Osteoblast (primary cell): Measurements from ENCODE around the gene HK2. TPM values are rescaled to one million over a fixed set of nuclear protein-coding genes. Genes with fewer than 3 reads are reported as not detected.

ENCODE experiments used
- DNase-seq: peaks from one replicate; pipeline ENCODE4 v3.0.0; 2011; ENCODE audit warnings: low spot score, mixed read lengths; ENCODE audit not compliant: insufficient read length; ENCODE audit errors: missing footprints
- H2AFZ ChIP-seq: 2 replicates; pipeline ENCODE4 v1.6.0; 2011; ENCODE audit warnings: mild to moderate bottlenecking, low read length
- H3K27ac ChIP-seq: 2 replicates; pipeline ENCODE4 v1.5.1; 2011; ENCODE audit warnings: mild to moderate bottlenecking, low read depth, low read length, moderate library complexity
- H3K27me3 ChIP-seq: 2 replicates; pipeline ENCODE4 v1.6.0; 2012; ENCODE audit warnings: mild to moderate bottlenecking, control low read depth, inconsistent platforms, low read length, moderate library complexity; ENCODE audit not compliant: insufficient read depth
- H3K36me3 ChIP-seq: 2 replicates; pipeline ENCODE4 v1.5.1; 2011; ENCODE audit warnings: mild to moderate bottlenecking, low read length, control low read depth, moderate library complexity; ENCODE audit not compliant: insufficient read depth
- H3K4me1 ChIP-seq: 2 replicates; pipeline ENCODE4 v1.5.1; 2011; ENCODE audit warnings: mild to moderate bottlenecking, low read length, control low read depth, moderate library complexity; ENCODE audit not compliant: insufficient read depth
- H3K4me2 ChIP-seq: 2 replicates; pipeline ENCODE4 v1.6.0; 2011; ENCODE audit warnings: mild to moderate bottlenecking, low read length; ENCODE audit not compliant: insufficient read depth
- H3K4me3 ChIP-seq: fragments of 200-600 bp; sonication (generic); 3 replicates; pipeline ENCODE4 v1.5.1; 2012; ENCODE audit warnings: mild to moderate bottlenecking, low read length, inconsistent platforms; ENCODE audit not compliant: insufficient read depth
- H3K79me2 ChIP-seq: 2 replicates; pipeline ENCODE4 v1.6.0; 2012; ENCODE audit warnings: mild to moderate bottlenecking, low read length, control low read depth, inconsistent platforms; ENCODE audit not compliant: insufficient read depth
- H3K9me3 ChIP-seq: 2 replicates; pipeline ENCODE4 v1.5.1; 2011; ENCODE audit warnings: low read depth, low read length, control low read depth
- H4K20me1 ChIP-seq: 2 replicates; pipeline ENCODE4 v1.6.0; 2012; ENCODE audit warnings: mild to moderate bottlenecking, low read length, control low read depth; ENCODE audit not compliant: insufficient read depth
- CTCF ChIP-seq: IDR thresholded peaks from 2 replicates; pipeline ENCODE4 v1.5.1; 2011; ENCODE audit warnings: mild to moderate bottlenecking, low read depth, low read length, moderate library complexity; ENCODE audit errors: extremely low read depth
- total RNA-seq: library from RNA; depleted of rRNA; stranded (reverse); fragments of >200 nt; gene quantifications from 2 replicates; pipeline ENCODE4 v1.2.3, GENCODE V29; 2012

HK2 gene
- total RNA-seq, 1 donor, result 76.4 TPM

DNA sequence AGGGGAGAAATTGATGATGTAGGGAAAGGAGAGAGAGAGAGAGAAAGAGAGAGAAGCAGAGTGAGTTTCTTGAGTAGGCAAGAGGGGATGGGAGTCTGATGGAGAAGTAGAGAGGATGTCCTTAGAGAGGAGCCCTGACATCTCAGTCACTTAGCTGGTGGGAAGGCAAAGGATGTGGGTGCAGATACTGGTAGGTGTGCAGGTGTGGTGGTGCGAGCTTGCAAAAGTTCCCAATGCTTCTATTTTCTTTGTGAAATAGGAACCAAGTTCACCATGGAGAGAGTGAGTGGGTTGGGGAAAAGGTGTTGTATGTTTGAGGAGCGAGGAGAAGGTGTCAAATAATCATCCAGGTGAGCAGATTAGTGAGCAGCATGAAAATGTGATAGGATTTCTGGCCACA lies 98.0 kb downstream of the HK2 start:
- Histone ChIP-seq H3K4me2 (no peak overlapping the region), H3K4me3 (no peak overlapping the region), H4K20me1 (no peaks in the 10 kb centered on the region), H3K27me3 (peaks cover 19% of the 10 kb centered on the region), H3K36me3 (no peaks in the 10 kb centered on the region), H3K79me2 (no peaks in the 10 kb centered on the region), H3K27ac (no peak overlapping the region), H3K9me3 (no peaks in the 10 kb centered on the region), H2AFZ (no peak overlapping the region), H3K4me1 (peaks cover 8% of the 10 kb centered on the region)
- no peak for TF ChIP-seq CTCF
- DNase-seq, result no peak

GRCh38 chr2:74935975-74936391 lies 102.1 kb downstream of the HK2 start:
- Histone ChIP-seq H4K20me1 (no peaks in the 10 kb centered on the region), H3K9me3 (no peaks in the 10 kb centered on the region), H3K4me3 (no peak overlapping the region), H3K79me2 (no peaks in the 10 kb centered on the region), H3K4me2 (no peak overlapping the region), H3K27me3 (peaks cover 21% of the 10 kb centered on the region), H3K27ac (no peak overlapping the region), H3K4me1 (peaks cover 3% of the 10 kb centered on the region), H2AFZ (no peak overlapping the region), H3K36me3 (no peaks in the 10 kb centered on the region)
- no peak for TF ChIP-seq CTCF
- no peak for DNase-seq

- no peaks in the 10 kb centered on the region for H4K20me1 ChIP-seq
- TF ChIP-seq CTCF, result no peak
Measured at GRCh38 chr2:74937221-74937880, 103.4 kb downstream of the HK2 start.

DNA sequence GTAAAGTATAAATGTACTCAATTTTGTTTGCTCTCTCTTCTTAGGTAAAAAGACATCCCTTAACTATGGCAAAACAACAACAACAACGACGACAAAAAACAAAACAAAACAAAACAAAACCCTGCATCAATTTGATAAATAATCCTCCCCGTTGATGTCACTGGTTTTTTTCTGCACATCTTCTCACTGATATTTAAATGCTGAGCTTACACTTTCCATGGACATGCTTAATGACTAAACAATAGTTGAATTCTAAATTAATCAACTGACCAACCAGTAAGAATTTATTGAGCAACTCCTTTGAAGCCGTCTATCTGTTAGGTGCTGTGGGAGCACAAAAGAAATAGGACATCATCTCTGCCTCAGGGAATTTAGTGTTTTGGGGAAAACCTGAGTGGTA lies 104.3 kb downstream of the HK2 start:
- H3K79me2 ChIP-seq, result no peaks in the 10 kb centered on the region
- no peak overlapping the region for H3K4me2 ChIP-seq
- H4K20me1 ChIP-seq, result no peaks in the 10 kb centered on the region
- H3K4me1 ChIP-seq, result no peaks in the 10 kb centered on the region
- no peak for TF ChIP-seq CTCF
- DNase-seq, result no peak
- H2AFZ ChIP-seq, result no peak overlapping the region
- H3K9me3 ChIP-seq, result no peaks in the 10 kb centered on the region
- no peaks in the 10 kb centered on the region for H3K36me3 ChIP-seq
- H3K4me3 ChIP-seq, result no peak overlapping the region
- no peak overlapping the region for H3K27ac ChIP-seq
- H3K27me3 ChIP-seq, result peaks cover 12% of the 10 kb centered on the region

More at GRCh38 chr2:74937221-74937880, 103.4 kb downstream of the HK2 start:
- H3K4me3 ChIP-seq, result no peak overlapping the region
- peaks cover 16% of the 10 kb centered on the region for H3K27me3 ChIP-seq
- no peak for DNase-seq
- no peaks in the 10 kb centered on the region for H3K36me3 ChIP-seq
- no peak overlapping the region for H2AFZ ChIP-seq
- no peak overlapping the region for H3K4me2 ChIP-seq
- no peaks in the 10 kb centered on the region for H3K4me1 ChIP-seq
- H3K9me3 ChIP-seq, result no peaks in the 10 kb centered on the region
- H3K27ac ChIP-seq, result no peak overlapping the region
- no peaks in the 10 kb centered on the region for H3K79me2 ChIP-seq
